ENCODE results near the gene COG2.

Gene COG2

DNA sequence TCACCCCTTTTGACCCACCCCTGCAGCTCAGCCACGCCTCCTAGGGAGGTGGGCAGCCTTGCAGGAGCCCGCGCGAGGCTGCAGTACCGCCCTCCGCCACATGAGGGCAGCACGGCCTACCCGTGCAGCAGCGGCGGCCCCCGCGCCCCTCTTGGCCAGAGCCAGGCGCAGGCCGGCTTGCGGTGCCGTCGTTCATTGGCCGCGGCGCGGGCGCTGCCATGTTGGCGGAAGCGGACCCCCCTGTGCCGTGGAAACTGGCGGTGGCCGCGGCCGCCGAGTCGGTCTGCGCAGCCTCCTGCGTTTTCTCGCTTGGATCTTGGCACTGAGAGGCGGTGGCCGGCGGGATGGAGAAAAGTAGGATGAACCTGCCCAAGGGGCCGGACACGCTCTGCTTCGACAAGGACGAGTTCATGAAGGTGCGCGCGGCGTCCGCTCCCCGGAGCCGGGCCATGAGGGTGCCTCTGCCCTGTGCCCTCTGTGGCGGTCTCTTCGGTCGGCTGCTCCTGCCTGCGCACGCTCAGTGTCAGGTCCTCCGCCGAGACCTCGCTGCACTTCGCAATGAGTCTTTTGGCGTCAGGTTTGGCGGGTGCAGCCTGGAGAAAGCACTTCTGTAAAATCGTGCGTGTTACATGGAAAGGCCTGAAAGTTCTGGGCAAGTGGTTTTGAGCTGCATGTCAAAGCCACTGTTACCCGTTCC, at the start of gene COG2 (continued):
- TF ChIP-seq KLF17 (tag by site-specific recombination; IDR thresholded peaks at IDR 0.05) (peak; percentile 85), ZNF10 (tag by site-specific recombination; IDR thresholded peaks at IDR 0.05) (peak; percentile 78), PATZ1 (tag by site-specific recombination; IDR thresholded peaks at IDR 0.05) (peak; percentile 97), ZNF530 (tag by site-specific recombination; IDR thresholded peaks at IDR 0.05; ENCODE audit: low read depth) (no peak), ZNF274 (IDR thresholded peaks at IDR 0.05; ENCODE audit: low read length) (no peak), ZNF274 (tag by site-specific recombination; IDR thresholded peaks at IDR 0.05; ENCODE audit: borderline replicate concordance) (no peak), ZNF221 (tag by site-specific recombination; IDR thresholded peaks at IDR 0.05; ENCODE audit: borderline replicate concordance) (0 out of 2 replicates have a peak, but pooled peaks have one; percentile 68), ZNF341 (tag by site-specific recombination; IDR thresholded peaks at IDR 0.05; ENCODE audit: low read depth) (peak; percentile 13; the same call in 1 of the 2 replicates), BCL11A (tag by site-specific recombination; IDR thresholded peaks at IDR 0.05; ENCODE audit: low read depth) (no peak), ZFHX2 (tag by site-specific recombination; conservative IDR thresholded peaks at IDR 0.05) (peak; percentile 78), EGR2 (tag by site-specific recombination; IDR thresholded peaks at IDR 0.05; ENCODE audit: low read depth) (peak; percentile 72; the same call in 1 of the 2 replicates), ZNF629 (tag by site-specific recombination; IDR thresholded peaks at IDR 0.05) (peak; percentile 82), ZNF404 (tag by site-specific recombination; IDR thresholded peaks at IDR 0.05) (no peak), ZNF155 (tag by site-specific recombination; IDR thresholded peaks at IDR 0.05) (no peak), ZNF561 (tag by site-specific recombination; IDR thresholded peaks at IDR 0.05; ENCODE audit: borderline replicate concordance) (peak; percentile 95), SP3 (tag by site-specific recombination; IDR thresholded peaks at IDR 0.05) (peak; percentile 94), ZNF202 (tag by site-specific recombination; IDR thresholded peaks at IDR 0.05; ENCODE audit: borderline replicate concordance) (no peak), ZNF837 (tag by site-specific recombination; IDR thresholded peaks at IDR 0.05) (0 out of 2 replicates have a peak, but pooled peaks have one; percentile 34), REPIN1 (tag by site-specific recombination; IDR thresholded peaks at IDR 0.05; ENCODE audit: low read depth) (peak; percentile 89; the same call in 1 of the 2 replicates), ZXDB (tag by site-specific recombination; IDR thresholded peaks at IDR 0.05) (peak; percentile 97), ZNF621 (tag by site-specific recombination; IDR thresholded peaks at IDR 0.05) (peak; percentile 71; the same call in 1 of the 2 replicates), ZNF214 (tag by site-specific recombination; IDR thresholded peaks at IDR 0.05; ENCODE audit: borderline replicate concordance) (no peak), ZNF549 (tag by site-specific recombination; IDR thresholded peaks at IDR 0.05) (no peak), BCL11B (tag by site-specific recombination; IDR thresholded peaks at IDR 0.05; ENCODE audit: low read depth) (0 out of 2 replicates have a peak, but pooled peaks have one; percentile 53), ZNF311 (tag by site-specific recombination; IDR thresholded peaks at IDR 0.05; ENCODE audit: borderline replicate concordance) (no peak)
- TF ChIP-seq, protein P1, sequence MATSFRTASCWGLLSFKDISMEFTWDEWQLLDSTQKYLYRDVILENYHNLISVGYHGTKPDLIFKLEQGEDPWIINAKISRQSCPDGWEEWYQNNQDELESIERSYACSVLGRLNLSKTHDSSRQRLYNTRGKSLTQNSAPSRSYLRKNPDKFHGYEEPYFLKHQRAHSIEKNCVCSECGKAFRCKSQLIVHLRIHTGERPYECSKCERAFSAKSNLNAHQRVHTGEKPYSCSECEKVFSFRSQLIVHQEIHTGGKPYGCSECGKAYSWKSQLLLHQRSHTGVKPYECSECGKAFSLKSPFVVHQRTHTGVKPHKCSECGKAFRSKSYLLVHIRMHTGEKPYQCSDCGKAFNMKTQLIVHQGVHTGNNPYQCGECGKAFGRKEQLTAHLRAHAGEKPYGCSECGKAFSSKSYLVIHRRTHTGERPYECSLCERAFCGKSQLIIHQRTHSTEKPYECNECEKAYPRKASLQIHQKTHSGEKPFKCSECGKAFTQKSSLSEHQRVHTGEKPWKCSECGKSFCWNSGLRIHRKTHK (tag by site-specific recombination; IDR thresholded peaks at IDR 0.05) = no peak
- TF ChIP-seq, protein P2, sequence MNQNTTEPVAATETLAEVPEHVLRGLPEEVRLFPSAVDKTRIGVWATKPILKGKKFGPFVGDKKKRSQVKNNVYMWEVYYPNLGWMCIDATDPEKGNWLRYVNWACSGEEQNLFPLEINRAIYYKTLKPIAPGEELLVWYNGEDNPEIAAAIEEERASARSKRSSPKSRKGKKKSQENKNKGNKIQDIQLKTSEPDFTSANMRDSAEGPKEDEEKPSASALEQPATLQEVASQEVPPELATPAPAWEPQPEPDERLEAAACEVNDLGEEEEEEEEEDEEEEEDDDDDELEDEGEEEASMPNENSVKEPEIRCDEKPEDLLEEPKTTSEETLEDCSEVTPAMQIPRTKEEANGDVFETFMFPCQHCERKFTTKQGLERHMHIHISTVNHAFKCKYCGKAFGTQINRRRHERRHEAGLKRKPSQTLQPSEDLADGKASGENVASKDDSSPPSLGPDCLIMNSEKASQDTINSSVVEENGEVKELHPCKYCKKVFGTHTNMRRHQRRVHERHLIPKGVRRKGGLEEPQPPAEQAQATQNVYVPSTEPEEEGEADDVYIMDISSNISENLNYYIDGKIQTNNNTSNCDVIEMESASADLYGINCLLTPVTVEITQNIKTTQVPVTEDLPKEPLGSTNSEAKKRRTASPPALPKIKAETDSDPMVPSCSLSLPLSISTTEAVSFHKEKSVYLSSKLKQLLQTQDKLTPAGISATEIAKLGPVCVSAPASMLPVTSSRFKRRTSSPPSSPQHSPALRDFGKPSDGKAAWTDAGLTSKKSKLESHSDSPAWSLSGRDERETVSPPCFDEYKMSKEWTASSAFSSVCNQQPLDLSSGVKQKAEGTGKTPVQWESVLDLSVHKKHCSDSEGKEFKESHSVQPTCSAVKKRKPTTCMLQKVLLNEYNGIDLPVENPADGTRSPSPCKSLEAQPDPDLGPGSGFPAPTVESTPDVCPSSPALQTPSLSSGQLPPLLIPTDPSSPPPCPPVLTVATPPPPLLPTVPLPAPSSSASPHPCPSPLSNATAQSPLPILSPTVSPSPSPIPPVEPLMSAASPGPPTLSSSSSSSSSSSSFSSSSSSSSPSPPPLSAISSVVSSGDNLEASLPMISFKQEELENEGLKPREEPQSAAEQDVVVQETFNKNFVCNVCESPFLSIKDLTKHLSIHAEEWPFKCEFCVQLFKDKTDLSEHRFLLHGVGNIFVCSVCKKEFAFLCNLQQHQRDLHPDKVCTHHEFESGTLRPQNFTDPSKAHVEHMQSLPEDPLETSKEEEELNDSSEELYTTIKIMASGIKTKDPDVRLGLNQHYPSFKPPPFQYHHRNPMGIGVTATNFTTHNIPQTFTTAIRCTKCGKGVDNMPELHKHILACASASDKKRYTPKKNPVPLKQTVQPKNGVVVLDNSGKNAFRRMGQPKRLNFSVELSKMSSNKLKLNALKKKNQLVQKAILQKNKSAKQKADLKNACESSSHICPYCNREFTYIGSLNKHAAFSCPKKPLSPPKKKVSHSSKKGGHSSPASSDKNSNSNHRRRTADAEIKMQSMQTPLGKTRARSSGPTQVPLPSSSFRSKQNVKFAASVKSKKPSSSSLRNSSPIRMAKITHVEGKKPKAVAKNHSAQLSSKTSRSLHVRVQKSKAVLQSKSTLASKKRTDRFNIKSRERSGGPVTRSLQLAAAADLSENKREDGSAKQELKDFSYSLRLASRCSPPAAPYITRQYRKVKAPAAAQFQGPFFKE (tag by site-specific recombination; IDR thresholded peaks at IDR 0.05; ENCODE audit: borderline replicate concordance) = no peak
- TF ChIP-seq, protein P3, sequence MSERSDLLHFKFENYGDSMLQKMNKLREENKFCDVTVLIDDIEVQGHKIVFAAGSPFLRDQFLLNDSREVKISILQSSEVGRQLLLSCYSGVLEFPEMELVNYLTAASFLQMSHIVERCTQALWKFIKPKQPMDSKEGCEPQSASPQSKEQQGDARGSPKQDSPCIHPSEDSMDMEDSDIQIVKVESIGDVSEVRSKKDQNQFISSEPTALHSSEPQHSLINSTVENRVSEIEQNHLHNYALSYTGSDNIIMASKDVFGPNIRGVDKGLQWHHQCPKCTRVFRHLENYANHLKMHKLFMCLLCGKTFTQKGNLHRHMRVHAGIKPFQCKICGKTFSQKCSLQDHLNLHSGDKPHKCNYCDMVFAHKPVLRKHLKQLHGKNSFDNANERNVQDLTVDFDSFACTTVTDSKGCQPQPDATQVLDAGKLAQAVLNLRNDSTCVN (tag by site-specific recombination; optimal IDR thresholded peaks at IDR 0.05) = peak; percentile 94
